Vagina (tissue), 2 donors: ENCODE data around the gene NEDD4L. TPM values are rescaled to one million over a fixed set of nuclear protein-coding genes. Genes with fewer than 3 reads are reported as not detected.
"Not testable (repeated sequence)": the region's sequence is repeated elsewhere in the genome, so short reads cannot be mapped to it uniquely, and the experiment has no call there.

Source experiments
- DNase-seq, 2 donors: peaks; one replicate each; pipeline ENCODE4 v3.0.0-alpha.2; 2017; ENCODE audit errors: extremely low spot score in 2 of 2
- H3K27ac ChIP-seq: fragments of 200-600 bp; sonication (generic); one replicate; pipeline ENCODE4 v1.5.1; 2019
- H3K27me3 ChIP-seq: fragments of 200-600 bp; sonication (generic); one replicate; pipeline ENCODE4 v1.5.1; 2019
- H3K36me3 ChIP-seq, 2 donors: fragments of 200-600 bp; sonication (generic); one replicate each; pipeline ENCODE4 v1.5.1; 2017 to 2019
- H3K4me1 ChIP-seq: fragments of 200-600 bp; sonication (generic); one replicate; pipeline ENCODE4 v1.5.1; 2019
- H3K4me3 ChIP-seq, 2 donors: fragments of 200-600 bp; sonication (generic); 1 replicate in 1 of 2; 2 replicates in 1 of 2; pipeline ENCODE4 v1.5.1; 2016 to 2019
- H3K9me3 ChIP-seq: fragments of 200-600 bp; sonication (generic); one replicate; pipeline ENCODE4 v1.5.1; 2019
- CTCF ChIP-seq, 3 experiments: fragments of 450-650 bp in 2 of 3; fragments of 200-600 bp in 1 of 3; sonication (generic) in 1 of 3; IDR thresholded peaks; one replicate each; pipeline ENCODE4 v1.5.1; 2017 to 2019; ENCODE audit warnings: antibody characterized with exemption in 3 of 3, mild to moderate bottlenecking in 2 of 3, moderate library complexity in 2 of 3
- POLR2A ChIP-seq, 2 donors: fragments of 450-650 bp; IDR thresholded peaks; one replicate each; pipeline ENCODE4 v1.6.1; 2017; ENCODE audit warnings: antibody characterized with exemption in 2 of 2, mild to moderate bottlenecking in 2 of 2, moderate library complexity in 2 of 2
- POLR2AphosphoS5 ChIP-seq, 2 donors: sonication (generic); formaldehyde crosslinking; IDR thresholded peaks; one replicate each; pipeline ENCODE4 v1.9.0; 2017; ENCODE audit warnings: antibody characterized with exemption in 2 of 2, mild to moderate bottlenecking in 2 of 2, low read depth in 1 of 2; ENCODE audit not compliant: insufficient read depth in 1 of 2
- intact Hi-C: fragments of 100-400 bp; cut with DNase I; formaldehyde crosslinking; loops from one replicate; pipeline ENCODE4 v1.15.1; 2023
- total RNA-seq: library from RNA; depleted of rRNA; stranded (reverse); fragments of >200 nt; gene quantifications from one replicate; pipeline ENCODE4 v1.2.3, GENCODE V29; 2016

The NEDD4L gene
- total RNA-seq, 1 donor from 2014 or later: 42.2 TPM

- no peak overlapping the region for H3K4me3 ChIP-seq
- H3K27me3 ChIP-seq: no peaks in the 10 kb centered on the region
- intact Hi-C loops: no loop called here
- no peaks in the 10 kb centered on the region for H3K4me1 ChIP-seq
- TF ChIP-seq POLR2AphosphoS5 (IDR thresholded peaks at IDR 0.05; ENCODE audit: insufficient read depth in 1 of 2, low read depth in 1 of 2): no peak
- no peak for TF ChIP-seq CTCF (IDR thresholded peaks at IDR 0.05)
- TF ChIP-seq POLR2A (IDR thresholded peaks at IDR 0.05): no peak
- no peaks in the 10 kb centered on the region for H3K9me3 ChIP-seq
- H3K27ac ChIP-seq: no peak overlapping the region
- DNase-seq: no peak
- no peaks in the 10 kb centered on the region for H3K36me3 ChIP-seq
Observed at GRCh38 chr18:58279504-58280175, 235.6 kb downstream of the NEDD4L start.

GRCh38 chr18:58280191-58280590 is 236.2 kb downstream of the NEDD4L start:
- no peak overlapping the region for H3K4me3 ChIP-seq
- H3K27ac ChIP-seq: no peak overlapping the region
- H3K4me1 ChIP-seq: no peaks in the 10 kb centered on the region

GRCh38 chr18:58282872-58283271 is 238.8 kb downstream of the NEDD4L start:
- intact Hi-C loops, DNase-seq, H3K36me3 ChIP-seq, H3K27me3 ChIP-seq, H3K9me3 ChIP-seq, H3K27ac ChIP-seq, H3K4me3 ChIP-seq, H3K4me1 ChIP-seq: not testable (repeated sequence)

More at GRCh38 chr18:58280191-58280590, 236.2 kb downstream of the NEDD4L start:
- Histone ChIP-seq H3K9me3 (no peaks in the 10 kb centered on the region), H3K27me3 (no peaks in the 10 kb centered on the region), H3K36me3 (no peaks in the 10 kb centered on the region)
- TF ChIP-seq POLR2A (IDR thresholded peaks at IDR 0.05) (no peak), CTCF (IDR thresholded peaks at IDR 0.05) (no peak), POLR2AphosphoS5 (IDR thresholded peaks at IDR 0.05; ENCODE audit: insufficient read depth in 1 of 2, low read depth in 1 of 2) (no peak)
- no peak for DNase-seq
- intact Hi-C loops: no loop called here

- Histone ChIP-seq H3K9me3 (no peaks in the 10 kb centered on the region), H3K27me3 (no peaks in the 10 kb centered on the region), H3K4me1 (peaks cover 16% of the 10 kb centered on the region), H3K27ac (no peak overlapping the region), H3K4me3 (no peak overlapping the region), H3K36me3 (no peaks in the 10 kb centered on the region)
- no peak for DNase-seq
- TF ChIP-seq POLR2AphosphoS5 (IDR thresholded peaks at IDR 0.05; ENCODE audit: insufficient read depth in 1 of 2, low read depth in 1 of 2) (no peak), CTCF (IDR thresholded peaks at IDR 0.05) (no peak), POLR2A (IDR thresholded peaks at IDR 0.05) (no peak)
- intact Hi-C loops: no loop called here
Observed at GRCh38 chr18:58284699-58285448, 240.8 kb downstream of the NEDD4L start.

GRCh38 chr18:58285449-58286130 is 241.6 kb downstream of the NEDD4L start:
- no peaks in the 10 kb centered on the region for H3K9me3 ChIP-seq
- no peak for TF ChIP-seq POLR2AphosphoS5 (IDR thresholded peaks at IDR 0.05; ENCODE audit: insufficient read depth in 1 of 2, low read depth in 1 of 2)
- TF ChIP-seq CTCF (IDR thresholded peaks at IDR 0.05): no peak
- no peak for TF ChIP-seq POLR2A (IDR thresholded peaks at IDR 0.05)
- H3K4me3 ChIP-seq: no peak overlapping the region
- DNase-seq: no peak
- peaks cover 16% of the 10 kb centered on the region for H3K4me1 ChIP-seq
- H3K27me3 ChIP-seq: no peaks in the 10 kb centered on the region
- intact Hi-C loops: no loop called here
- H3K27ac ChIP-seq: no peak overlapping the region
- no peaks in the 10 kb centered on the region for H3K36me3 ChIP-seq
